Stomach (tissue), 4 donors: Measurements from ENCODE around the gene DHCR7.

Source experiments
- POLR2AphosphoS5 ChIP-seq, 3 donors: sonication (generic); formaldehyde crosslinking; IDR thresholded peaks; one replicate each; pipeline ENCODE4 v1.6.1; 2016; ENCODE audit warnings: antibody characterized with exemption in 3 of 3
- TF ChIP-seq, protein P1 (sequence below), 7 experiments: fragments of 450-650 bp in 4 of 7; fragments of 200-600 bp in 3 of 7; sonication (generic) in 3 of 7; IDR thresholded peaks; one replicate each; pipeline ENCODE4 v1.5.1; 2016 to 2019; ENCODE audit warnings: antibody characterized with exemption in 7 of 7, control low read depth in 2 of 7, mild to moderate bottlenecking in 1 of 7

DNA sequence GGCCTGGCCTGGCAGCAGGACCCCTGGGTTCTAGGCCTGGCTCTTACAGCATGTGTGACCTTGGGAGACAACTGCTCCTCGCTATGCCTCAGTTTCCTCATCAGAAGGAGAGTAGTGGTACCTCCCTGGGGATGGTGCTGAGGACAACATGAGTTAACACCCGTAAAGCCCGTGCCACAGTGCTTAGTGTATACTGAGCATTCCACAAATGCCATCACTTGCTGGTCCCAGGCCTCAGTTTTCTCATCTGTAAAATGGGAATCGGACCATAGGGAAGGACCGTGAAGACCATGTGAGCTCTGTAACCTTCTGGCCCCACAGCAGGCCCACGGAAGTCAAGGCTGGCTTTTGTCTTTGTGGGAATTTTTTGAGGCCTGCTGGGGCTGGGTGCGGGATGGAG lies 52.4 kb downstream of the DHCR7 start:
- TF ChIP-seq, protein P1, sequence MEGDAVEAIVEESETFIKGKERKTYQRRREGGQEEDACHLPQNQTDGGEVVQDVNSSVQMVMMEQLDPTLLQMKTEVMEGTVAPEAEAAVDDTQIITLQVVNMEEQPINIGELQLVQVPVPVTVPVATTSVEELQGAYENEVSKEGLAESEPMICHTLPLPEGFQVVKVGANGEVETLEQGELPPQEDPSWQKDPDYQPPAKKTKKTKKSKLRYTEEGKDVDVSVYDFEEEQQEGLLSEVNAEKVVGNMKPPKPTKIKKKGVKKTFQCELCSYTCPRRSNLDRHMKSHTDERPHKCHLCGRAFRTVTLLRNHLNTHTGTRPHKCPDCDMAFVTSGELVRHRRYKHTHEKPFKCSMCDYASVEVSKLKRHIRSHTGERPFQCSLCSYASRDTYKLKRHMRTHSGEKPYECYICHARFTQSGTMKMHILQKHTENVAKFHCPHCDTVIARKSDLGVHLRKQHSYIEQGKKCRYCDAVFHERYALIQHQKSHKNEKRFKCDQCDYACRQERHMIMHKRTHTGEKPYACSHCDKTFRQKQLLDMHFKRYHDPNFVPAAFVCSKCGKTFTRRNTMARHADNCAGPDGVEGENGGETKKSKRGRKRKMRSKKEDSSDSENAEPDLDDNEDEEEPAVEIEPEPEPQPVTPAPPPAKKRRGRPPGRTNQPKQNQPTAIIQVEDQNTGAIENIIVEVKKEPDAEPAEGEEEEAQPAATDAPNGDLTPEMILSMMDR (IDR thresholded peaks at IDR 0.05): no peak
- no peak for TF ChIP-seq POLR2AphosphoS5 (IDR thresholded peaks at IDR 0.05)
